ENCODE data around the gene TMEM135. TPM values are rescaled to one million over a fixed set of nuclear protein-coding genes. Genes with fewer than 3 reads are reported as not detected.

The TMEM135 gene
- total RNA-seq, 2 experiments from 2014 or later = 16.7 to 27.5 TPM

DNA sequence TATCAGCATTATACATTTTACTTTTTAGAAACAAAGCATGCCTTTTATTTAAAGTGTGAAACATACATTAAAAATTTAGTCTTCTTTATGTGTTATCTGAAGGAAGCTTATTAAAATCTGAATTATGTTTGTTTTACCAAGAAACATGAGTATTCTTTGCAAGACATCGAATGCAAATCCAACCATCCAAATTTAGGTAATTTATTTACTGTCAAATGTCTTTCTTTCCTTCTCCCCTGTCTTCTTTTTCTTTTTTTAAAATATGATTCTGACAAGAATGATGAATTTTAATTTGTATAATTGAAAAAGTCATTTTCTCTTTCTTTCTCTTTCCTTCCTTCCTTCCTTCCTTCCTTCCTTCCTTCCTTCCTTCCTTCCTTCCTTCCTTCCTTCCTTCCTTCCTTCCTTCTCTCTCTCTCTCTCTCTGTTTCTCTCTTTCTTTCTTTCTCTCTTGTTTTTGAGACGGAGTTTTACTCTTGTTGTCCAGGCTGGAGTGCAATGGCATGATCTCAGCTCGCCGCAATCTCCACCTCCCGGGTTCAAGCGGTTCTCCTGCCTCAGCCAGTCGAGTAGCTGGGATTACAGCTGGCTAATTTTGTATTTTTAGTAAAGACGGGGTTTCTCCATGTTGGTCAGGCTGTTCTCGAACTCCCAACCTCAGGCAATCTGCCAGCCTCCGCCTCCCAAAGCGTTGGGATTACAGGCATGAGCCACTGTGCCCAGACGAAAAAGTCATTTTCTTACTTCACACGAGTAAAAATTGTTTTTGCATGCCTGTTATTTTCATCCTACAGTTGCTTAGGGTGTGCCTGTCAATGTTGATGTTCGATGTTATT lies 157.5 kb downstream of the TMEM135 start:
- Mint-ChIP-seq H3K4me1 (ENCODE audit: low read depth) (no peaks in the 10 kb centered on the region), H3K36me3 (no peaks in the 10 kb centered on the region), H3K27me3 (no peaks in the 10 kb centered on the region), H3K27ac (no peak overlapping the region), H3K4me3 (no peak overlapping the region), H3K9me3 (no peaks in the 10 kb centered on the region)
- POLR2A ChIA-PET = no interaction called here
- no peak for DNase-seq
- CTCF ChIA-PET = no interaction called here
- intact Hi-C loops (cut with micrococcal nuclease) = no loop called here

DNA sequence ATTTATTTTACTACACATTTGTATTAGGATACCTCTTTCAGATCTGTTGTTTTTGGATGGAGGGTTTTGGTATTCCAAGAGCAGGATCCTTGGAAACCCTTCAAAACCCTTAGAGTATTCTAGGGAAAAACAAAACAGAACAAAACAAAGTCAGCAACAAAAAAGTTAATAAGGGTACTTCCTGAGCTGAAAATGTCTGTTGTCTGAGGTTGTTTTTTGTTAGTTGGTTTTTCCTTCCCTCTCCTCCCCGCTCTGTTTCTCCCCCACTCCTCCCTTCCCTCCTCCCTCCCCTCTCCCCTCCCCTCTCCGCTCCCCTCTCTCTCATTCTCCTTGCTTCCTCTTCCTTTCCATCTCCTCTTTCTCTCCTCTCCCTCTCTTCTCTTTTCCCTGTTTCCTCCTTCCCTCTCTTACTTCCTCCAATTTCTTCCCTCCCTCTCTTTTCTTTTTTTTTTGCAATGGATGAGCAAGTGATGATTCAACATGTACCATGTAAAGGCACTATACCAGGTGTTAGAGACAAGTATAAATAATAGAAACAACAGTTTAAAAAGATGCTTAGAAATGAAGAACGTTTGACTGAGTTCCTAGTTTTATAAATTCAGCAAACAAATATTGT lies 160.6 kb downstream of the TMEM135 start:
- intact Hi-C loops (cut with micrococcal nuclease) = no loop called here
- CTCF ChIA-PET = no interaction called here
- no peak for DNase-seq
- Mint-ChIP-seq H3K4me3 (no peak overlapping the region), H3K27ac (no peak overlapping the region), H3K9me3 (no peaks in the 10 kb centered on the region), H3K27me3 (no peaks in the 10 kb centered on the region), H3K36me3 (no peaks in the 10 kb centered on the region), H3K4me1 (ENCODE audit: low read depth) (no peaks in the 10 kb centered on the region)
- POLR2A ChIA-PET = no interaction called here

DNA sequence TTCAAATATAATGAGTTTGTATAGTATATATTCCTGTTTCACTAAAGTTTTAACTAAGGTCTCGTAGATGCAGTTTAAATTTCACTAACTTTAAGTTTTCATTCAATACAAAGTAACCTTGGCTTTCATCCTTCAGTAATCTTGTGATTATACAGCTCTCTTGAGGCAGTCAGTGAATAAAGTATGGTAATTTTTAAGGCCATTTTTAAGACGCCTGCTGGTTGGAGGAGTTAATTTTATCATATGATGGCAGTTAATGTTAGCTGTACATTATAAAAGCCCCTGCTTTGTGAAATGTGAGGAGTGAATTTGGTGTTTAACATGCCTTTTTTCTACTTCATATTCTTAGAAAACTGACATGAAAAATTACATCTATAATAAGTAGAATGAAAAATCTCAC lies 163.6 kb downstream of the TMEM135 start:
- H3K4me1 Mint-ChIP-seq (ENCODE audit: low read depth) = no peaks in the 10 kb centered on the region
- no peaks in the 10 kb centered on the region for H3K27me3 Mint-ChIP-seq
- intact Hi-C loops (cut with micrococcal nuclease) = no loop called here
- ChIA-PET CTCF (no interaction called here), POLR2A (no interaction called here)
- H3K27ac Mint-ChIP-seq = no peak overlapping the region
- H3K36me3 Mint-ChIP-seq = peaks cover 7% of the 10 kb centered on the region
- H3K4me3 Mint-ChIP-seq = no peak overlapping the region
- H3K9me3 Mint-ChIP-seq = no peaks in the 10 kb centered on the region
- DNase-seq = no peak

DNA sequence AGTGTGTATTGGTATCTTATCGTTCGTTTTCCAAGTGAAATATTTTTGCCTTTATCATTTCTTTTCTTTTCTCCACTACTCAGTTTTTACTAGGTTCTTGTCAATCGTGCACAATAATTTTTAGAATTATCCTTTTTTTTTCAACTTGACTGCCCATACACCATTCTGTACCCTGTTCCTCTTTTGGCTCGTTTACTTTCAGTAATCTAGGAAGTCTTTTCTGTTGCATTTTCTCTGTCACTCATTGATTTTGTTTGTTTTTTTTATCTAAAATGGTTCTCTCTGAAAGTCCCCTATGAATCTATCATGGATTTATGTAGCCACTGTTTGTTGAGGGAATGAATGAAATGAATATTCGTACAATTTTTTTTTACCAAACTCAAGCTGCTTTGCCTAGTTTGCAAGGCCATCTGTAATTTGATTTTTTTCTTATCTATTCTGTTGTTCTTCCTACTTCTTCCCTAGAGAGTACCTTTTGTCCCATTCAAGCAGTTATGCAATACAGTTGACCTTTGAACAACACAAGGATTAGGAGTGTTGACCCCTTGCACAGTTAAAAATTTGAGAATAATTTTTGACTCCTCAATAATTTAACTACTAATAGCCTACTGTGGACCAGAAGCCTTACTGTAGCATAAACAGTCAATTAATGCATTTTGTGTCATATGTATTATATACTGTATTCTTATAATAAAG lies 166.3 kb downstream of the TMEM135 start:
- no peaks in the 10 kb centered on the region for H3K9me3 Mint-ChIP-seq
- POLR2A ChIA-PET = no interaction called here
- no peaks in the 10 kb centered on the region for H3K4me1 Mint-ChIP-seq (ENCODE audit: low read depth)
- no peak overlapping the region for H3K4me3 Mint-ChIP-seq
- intact Hi-C loops (cut with micrococcal nuclease) = no loop called here
- no peak overlapping the region for H3K27ac Mint-ChIP-seq
- no peaks in the 10 kb centered on the region for H3K27me3 Mint-ChIP-seq
- CTCF ChIA-PET = no interaction called here
- no peak for DNase-seq
- H3K36me3 Mint-ChIP-seq = peaks cover 19% of the 10 kb centered on the region

GRCh38 chr11:87212891-87213290 lies 175.2 kb downstream of the TMEM135 start:
- Mint-ChIP-seq H3K4me1 (ENCODE audit: low read depth) (peaks cover 16% of the 10 kb centered on the region), H3K27me3 (no peaks in the 10 kb centered on the region), H3K27ac (no peak overlapping the region), H3K9me3 (peaks cover 8% of the 10 kb centered on the region), H3K4me3 (no peak overlapping the region), H3K36me3 (peaks cover 8% of the 10 kb centered on the region)
- ChIA-PET POLR2A (no interaction called here), CTCF (no interaction called here)
- intact Hi-C loops (cut with micrococcal nuclease) = loop anchor here (1.0 to 5.0 kb wide), 3 partner anchors 40 to 621 kb away; no protein-coding TSS in a partner anchor
- no peak for DNase-seq

DNA sequence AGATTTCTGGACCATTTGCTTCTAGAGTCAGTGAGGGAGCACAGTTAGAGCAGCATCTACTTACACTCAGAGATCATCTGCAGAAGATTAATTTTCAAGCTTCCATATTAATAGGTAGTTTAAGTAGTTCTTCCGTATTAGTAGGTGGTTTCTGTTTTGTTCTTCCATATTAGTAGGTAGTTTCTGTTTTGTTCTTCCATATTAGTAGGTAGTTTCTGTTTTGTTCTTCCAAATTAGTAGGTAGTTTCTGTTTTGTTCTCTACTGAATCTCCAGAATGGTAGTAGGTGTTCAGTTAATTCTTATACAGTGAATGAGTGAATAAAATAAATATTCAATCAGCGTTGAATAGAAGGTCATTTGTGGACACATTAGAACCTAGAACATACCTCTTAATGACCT lies 175.7 kb downstream of the TMEM135 start:
- Mint-ChIP-seq H3K9me3 (peaks cover 8% of the 10 kb centered on the region), H3K4me1 (ENCODE audit: low read depth) (peaks cover 16% of the 10 kb centered on the region), H3K4me3 (no peak overlapping the region), H3K27ac (no peak overlapping the region), H3K27me3 (no peaks in the 10 kb centered on the region), H3K36me3 (peaks cover 5% of the 10 kb centered on the region)
- intact Hi-C loops (cut with micrococcal nuclease) = loop anchor here (1.0 to 5.0 kb wide), 3 partner anchors 39 to 621 kb away; no protein-coding TSS in a partner anchor
- ChIA-PET CTCF (no interaction called here), POLR2A (no interaction called here)
- DNase-seq = no peak

DNA sequence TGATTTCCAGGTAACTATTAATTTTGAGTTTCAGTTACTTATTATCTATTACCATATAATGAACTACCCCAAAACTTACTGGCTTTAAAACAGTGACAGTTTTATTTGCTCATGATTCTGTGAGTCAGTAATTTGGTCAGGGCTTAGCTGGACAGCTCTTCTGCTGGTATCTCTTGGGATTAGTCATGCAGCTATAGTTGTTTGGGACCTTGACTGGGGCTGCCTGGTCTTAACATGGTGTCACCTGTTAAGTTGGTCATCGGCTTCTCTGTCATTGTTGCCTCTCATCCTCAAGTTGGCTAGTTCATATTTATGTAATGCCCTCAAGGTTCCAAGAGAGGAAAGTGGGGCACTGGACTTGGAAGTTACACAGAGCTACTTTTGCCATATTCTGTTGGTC lies 177.5 kb downstream of the TMEM135 start:
- Mint-ChIP-seq H3K27me3 (no peaks in the 10 kb centered on the region), H3K36me3 (peaks cover 3% of the 10 kb centered on the region), H3K4me3 (no peak overlapping the region), H3K27ac (no peak overlapping the region), H3K9me3 (peaks cover 8% of the 10 kb centered on the region), H3K4me1 (ENCODE audit: low read depth) (peaks cover 20% of the 10 kb centered on the region)
- intact Hi-C loops (cut with micrococcal nuclease) = no loop called here
- POLR2A ChIA-PET = no interaction called here
- DNase-seq = no peak
- CTCF ChIA-PET = no interaction called here

DNA sequence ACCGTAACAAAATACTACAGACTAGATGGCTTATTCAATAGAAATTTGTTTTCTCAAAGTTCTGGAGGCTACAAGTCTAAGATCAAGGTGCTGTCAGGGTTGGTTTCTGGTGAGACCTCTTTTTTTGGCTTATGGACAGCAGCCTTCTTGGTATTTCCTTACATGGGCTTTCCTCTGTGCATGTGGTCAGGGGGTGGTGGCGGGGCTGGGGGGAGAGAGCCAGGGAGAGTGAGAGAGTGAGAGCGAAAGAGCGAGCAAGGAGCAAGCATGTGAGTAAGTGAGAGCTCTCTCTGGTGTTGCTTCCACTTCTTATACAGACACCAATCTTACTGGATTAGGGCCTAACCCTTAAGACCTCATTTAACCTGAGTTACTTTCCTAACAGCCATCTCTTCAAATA lies 181.5 kb downstream of the TMEM135 start:
- Mint-ChIP-seq H3K27ac (no peak overlapping the region), H3K36me3 (peaks cover 4% of the 10 kb centered on the region), H3K27me3 (no peaks in the 10 kb centered on the region), H3K9me3 (no peaks in the 10 kb centered on the region), H3K4me3 (no peak overlapping the region), H3K4me1 (ENCODE audit: low read depth) (peaks cover 5% of the 10 kb centered on the region)
- ChIA-PET POLR2A (no interaction called here), CTCF (no interaction called here)
- peak; percentile 17 for DNase-seq
- intact Hi-C loops (cut with micrococcal nuclease) = no loop called here

GRCh38 chr11:87223816-87224215 lies 186.1 kb downstream of the TMEM135 start:
- ChIA-PET POLR2A (no interaction called here), CTCF (no interaction called here)
- Mint-ChIP-seq H3K4me1 (ENCODE audit: low read depth) (peaks cover 4% of the 10 kb centered on the region), H3K36me3 (peaks cover 1% of the 10 kb centered on the region), H3K9me3 (no peaks in the 10 kb centered on the region), H3K4me3 (no peak overlapping the region), H3K27me3 (no peaks in the 10 kb centered on the region), H3K27ac (no peak overlapping the region)
- no peak for DNase-seq
- intact Hi-C loops (cut with micrococcal nuclease) = no loop called here

DNA sequence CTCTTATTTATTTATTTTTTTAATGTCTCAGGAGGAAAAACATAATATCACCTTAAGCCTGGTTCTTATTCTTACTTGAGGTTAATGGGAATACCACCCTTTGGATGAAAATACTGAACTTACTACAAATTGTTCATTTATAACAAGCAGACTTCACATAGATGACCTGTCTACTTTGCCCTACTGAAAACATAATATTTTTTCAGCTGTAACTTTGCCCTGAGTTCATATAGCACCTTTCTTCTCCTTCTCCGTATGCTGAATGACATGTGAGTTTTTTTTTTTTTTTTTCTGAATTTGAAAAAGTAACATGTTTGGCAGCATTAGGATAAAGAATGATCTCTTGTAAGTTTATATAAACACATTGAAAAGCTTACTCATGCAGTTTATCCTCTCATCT lies 186.8 kb downstream of the TMEM135 start:
- Mint-ChIP-seq H3K36me3 (peaks cover 1% of the 10 kb centered on the region), H3K27ac (no peak overlapping the region), H3K27me3 (no peaks in the 10 kb centered on the region), H3K4me3 (no peak overlapping the region), H3K4me1 (ENCODE audit: low read depth) (peaks cover under 1% of the 10 kb centered on the region), H3K9me3 (no peaks in the 10 kb centered on the region)
- no peak for DNase-seq
- ChIA-PET CTCF (no interaction called here), POLR2A (no interaction called here)
- intact Hi-C loops (cut with micrococcal nuclease) = no loop called here

GRCh38 chr11:87228820-87229219 lies 191.1 kb downstream of the TMEM135 start:
- Mint-ChIP-seq H3K36me3 (peaks cover 16% of the 10 kb centered on the region), H3K9me3 (peaks cover 20% of the 10 kb centered on the region), H3K27ac (no peak overlapping the region), H3K4me1 (ENCODE audit: low read depth) (no peaks in the 10 kb centered on the region), H3K27me3 (no peaks in the 10 kb centered on the region), H3K4me3 (no peak overlapping the region)
- ChIA-PET POLR2A (no interaction called here), CTCF (no interaction called here)
- no peak for DNase-seq
- intact Hi-C loops (cut with micrococcal nuclease) = no loop called here

- no peaks in the 10 kb centered on the region for H3K27me3 Mint-ChIP-seq
- ChIA-PET POLR2A (interaction anchor here (0.6 kb wide), 1 partner anchor 58 kb away, joined by 3 read pairs; no protein-coding TSS in a partner anchor), CTCF (no interaction called here)
- no peaks in the 10 kb centered on the region for H3K4me1 Mint-ChIP-seq (ENCODE audit: low read depth)
- intact Hi-C loops (cut with micrococcal nuclease) = no loop called here
- peaks cover 16% of the 10 kb centered on the region for H3K36me3 Mint-ChIP-seq
- H3K4me3 Mint-ChIP-seq = no peak overlapping the region
- H3K9me3 Mint-ChIP-seq = peaks cover 20% of the 10 kb centered on the region
- H3K27ac Mint-ChIP-seq = no peak overlapping the region
- DNase-seq = no peak
Measured at GRCh38 chr11:87230995-87231394, 193.3 kb downstream of the TMEM135 start.
